NCI-H1105 (cell line): ENCODE results near the gene C9orf50.
A peak's percentile ranks its signal among the peaks of the same experiment; 100 is the strongest.
"Not testable (repeated sequence)": the region's sequence is repeated elsewhere in the genome, so short reads cannot be mapped to it uniquely, and the experiment has no call there.

Source experiments
- DNase-seq: peaks from one replicate; lab custom pipeline; 2025; lab: John Stamatoyannopoulos, UW

The C9orf50 gene

DNA sequence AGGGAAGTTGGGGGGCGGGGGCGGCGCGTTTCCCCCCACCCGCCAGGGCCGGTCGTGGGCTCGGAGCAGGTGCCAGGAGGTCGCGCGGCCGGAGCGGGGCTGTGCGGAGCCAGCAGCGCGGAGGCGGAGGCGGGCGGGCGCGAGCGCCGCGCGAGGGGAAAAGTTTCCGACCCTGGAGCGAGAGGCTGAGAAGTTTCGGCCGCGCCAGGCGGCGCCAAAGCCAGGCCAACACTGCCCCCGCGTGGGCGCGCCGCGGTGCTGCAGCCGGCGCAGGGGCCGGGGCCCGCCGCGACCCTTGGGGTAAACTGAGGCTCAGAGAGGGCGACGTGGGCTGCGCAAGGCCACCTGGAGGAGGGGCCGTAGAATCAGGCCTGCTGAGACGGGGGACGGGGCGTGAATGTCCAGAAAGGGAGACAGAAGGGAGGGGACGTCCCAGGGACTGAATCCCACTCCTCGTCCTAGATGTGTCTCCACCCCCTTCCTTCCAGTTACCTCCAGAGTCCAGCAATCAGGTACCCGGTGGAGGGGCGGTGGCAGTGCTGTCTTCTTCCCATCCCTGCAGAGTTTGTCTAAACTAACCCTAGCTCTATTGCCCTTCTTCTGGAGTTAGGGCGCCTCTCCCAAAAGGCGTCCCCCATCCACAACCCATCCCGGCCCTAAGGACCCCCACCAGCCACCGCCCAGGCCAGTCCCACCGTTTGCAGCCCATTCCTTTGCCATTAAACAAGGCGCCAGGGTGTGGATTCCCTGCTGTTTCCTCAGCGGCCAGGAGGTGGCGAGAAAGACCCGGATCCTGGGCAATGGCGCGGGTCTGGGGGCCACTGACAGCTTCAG, 10.2 kb downstream of the C9orf50 start:
- peak; percentile 43 for DNase-seq

DNA sequence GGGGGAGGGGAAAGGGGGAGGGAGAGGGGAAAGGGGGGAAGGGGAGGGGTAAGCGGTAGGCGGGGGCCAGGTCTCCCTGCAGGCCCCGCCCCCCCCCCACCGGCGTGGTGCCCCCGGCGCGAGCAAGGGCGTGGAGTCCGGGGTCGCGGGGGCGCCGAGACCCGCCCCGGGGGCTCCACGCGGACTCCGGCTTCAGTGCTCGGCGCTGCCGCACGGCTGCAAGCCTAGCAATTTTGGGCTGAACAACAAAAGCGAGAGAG, 10.8 kb downstream of the C9orf50 start:
- no peak for DNase-seq

DNA sequence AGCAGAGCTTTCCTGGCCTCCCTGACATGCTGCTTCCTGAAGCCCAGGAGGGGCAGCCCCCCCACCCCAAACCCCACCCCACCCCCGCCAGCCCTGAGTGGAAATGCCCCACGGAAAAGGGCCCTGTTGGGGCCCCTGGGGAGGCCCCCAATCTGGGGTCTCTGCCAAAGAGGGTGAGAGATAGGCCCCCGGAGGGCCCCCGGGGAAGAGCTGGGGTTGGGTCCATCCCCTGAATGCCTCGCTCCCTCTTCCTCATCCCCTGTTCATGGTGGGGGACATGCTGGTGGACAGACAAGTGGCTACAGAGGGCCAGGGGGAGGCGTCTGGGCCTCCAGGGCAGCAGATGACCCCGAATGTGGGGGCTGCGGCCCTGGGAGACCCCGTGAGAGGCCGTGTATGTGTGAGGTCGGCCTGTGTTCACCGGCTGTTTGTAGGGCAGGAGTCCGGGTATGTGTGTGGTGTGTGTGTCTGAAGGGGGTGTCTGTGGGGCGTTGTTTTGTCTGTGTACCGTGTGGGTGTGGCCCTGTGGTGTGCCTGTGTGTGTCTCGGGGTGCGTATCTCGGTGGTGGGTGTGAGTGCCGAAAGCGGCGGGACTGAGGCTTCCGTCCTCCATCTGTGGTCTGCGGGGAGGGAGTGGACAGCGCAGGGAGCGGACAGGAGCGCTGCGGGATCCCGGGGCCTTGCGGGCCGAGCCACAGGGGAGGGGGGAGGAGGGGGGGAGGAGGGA, 11.3 kb downstream of the C9orf50 start:
- no peak for DNase-seq

DNA sequence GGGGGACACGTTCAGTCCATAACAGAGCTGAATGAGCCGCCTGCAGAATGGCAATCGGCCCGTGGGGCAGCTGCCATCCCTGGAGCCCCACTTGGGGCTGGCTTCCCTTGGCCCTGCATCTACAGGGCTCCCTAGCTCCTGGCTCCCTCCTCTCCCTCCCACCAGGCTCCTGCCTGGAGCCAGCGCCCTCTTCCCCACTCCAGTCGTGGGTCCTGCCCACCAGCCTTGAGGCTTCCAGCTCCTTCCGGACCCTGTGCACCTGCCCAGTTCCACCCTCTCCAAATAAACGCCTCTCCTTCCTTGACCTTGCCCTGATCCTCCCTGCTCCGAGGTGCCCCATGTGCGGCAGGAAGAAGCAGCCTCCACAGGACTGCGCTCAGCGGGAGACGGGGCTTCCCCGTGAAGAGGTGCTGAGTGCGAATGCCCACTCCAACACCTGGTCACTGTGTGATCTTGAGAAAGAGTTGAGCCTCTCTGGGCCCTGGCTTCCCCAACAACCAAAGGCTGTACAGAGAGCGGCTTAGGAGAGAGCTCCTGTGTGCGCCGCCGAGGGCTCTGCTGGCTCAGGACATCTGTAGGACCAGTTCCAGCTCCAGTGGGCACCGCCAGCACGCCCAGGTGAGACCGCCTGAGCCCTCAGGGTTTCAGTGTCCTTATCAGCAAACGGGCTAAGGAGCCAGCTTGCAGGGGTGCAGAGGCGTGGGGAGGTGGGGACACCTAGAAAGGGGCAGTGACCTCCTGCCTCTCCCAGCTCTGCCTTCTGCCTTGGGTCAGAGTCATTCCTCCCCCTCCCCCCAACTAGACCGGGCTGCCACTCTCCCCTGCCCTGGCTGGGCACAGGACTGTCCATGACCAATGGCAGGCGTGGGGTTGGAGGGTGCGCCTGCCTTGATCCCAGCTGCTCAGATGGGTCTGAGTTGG, 12.1 kb downstream of the C9orf50 start:
- DNase-seq: no peak

DNA sequence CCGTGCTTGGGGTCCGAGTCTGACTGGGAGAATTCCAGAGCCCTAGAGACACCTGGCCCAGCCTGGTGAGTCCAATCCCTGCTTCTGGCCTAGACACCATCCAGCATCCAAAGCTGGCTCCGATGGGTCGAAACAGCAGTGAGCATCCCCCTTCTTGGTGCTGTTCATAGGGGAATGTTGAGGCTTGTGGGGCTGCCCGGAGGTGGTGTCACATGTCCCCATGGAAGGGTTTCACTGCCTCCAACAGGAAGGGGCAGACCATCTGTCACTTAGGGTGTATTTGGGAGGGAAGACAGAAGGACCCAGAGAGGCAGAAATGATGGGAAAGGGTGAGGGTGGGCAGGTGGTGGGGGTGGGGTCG, 13.9 kb downstream of the C9orf50 start:
- DNase-seq: no peak

DNA sequence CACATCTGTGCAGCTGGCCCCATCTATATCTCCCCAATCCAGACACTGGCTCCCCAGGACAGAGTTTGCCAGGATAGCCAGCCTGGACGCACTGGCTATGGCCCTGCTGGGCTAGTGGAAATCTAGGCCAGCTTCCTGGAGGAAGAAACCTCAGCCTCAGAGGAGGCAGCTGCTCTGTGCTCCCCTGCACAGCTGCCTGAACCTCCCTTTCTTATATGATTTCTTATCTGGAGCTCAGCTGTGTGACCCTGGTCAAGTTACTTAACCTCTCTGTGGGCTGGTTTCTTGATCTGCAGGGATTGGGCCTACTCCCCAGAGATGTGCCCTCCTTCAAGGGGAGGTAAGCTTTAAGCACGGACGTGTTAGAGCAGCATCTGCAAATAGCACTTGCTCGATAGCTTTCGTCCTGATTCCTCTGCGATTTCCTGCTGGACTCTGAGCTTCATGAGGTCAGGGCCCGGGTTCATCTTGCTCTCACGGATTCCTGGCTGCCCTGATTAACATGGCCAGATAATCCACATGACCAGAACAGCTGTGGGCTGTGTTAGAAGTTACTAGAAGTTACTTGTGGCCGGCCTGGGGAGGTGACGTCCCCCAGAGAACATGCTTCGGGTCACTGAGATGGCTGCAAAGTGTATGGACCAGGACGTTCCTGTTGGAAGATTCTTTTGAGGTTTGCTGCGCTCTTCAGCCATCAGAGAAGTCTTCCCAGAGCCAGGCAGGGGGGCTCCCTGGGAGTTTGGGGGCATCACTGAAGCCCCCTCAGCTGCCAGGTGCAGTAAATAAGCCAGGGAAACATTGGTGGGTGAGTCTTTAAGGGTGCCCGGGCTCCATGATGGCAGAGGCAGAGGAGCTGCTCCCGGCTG, 14.5 kb downstream of the C9orf50 start:
- no peak for DNase-seq

DNA sequence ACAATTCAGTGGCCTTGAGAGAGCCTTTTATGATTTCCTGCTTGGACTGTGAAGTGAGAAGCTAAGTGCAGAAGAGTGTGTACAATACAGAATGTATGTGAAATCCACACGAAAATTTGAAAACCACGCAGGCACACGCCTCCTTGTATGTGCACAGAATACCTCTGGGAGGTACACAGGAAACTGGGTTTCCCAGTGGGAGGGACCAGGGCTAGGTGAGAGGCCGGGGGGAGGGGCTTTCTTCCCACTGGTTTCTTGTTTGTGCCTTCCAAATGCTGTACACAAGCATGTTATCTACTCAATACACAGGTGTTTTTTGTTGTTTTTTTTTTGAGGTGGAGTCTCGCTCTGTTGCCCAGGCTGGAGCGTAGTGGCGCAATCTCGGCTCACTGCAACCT, 16.1 kb downstream of the C9orf50 start:
- no peak for DNase-seq

DNA sequence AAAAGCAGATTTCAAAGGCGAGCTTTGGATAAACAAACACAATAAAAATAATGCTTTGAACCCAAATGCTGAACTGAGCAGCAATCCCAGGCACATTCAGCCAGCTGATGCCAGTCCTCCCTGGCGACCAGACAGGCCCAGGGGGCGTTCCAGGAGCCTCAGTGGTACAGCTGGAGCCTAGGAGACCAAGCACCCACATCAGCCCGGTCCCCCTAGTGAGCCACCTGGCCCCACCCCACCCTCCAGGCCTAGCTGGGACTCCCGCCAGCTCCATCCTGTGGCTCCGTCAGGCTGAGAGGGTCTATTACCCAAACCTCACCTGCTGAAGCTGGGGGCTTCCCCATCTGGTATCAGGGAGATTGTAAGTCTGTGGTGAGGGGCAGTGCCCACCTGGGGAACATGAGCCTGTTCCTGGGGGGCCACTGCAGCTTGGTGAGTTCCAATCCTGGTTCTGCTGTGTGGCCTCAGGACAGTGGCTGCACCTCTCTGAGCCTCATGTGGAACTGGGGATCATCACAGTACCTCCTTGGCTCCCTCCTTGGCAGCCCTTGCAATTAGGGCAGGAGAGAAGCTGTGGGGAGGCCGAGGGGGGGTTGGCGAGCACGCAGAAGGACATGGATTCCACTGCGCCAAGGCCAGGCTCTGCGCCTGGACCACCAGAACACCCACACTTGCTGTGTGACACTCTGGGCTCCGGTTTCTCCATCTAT, 16.7 kb downstream of the C9orf50 start:
- no peak for DNase-seq

DNA sequence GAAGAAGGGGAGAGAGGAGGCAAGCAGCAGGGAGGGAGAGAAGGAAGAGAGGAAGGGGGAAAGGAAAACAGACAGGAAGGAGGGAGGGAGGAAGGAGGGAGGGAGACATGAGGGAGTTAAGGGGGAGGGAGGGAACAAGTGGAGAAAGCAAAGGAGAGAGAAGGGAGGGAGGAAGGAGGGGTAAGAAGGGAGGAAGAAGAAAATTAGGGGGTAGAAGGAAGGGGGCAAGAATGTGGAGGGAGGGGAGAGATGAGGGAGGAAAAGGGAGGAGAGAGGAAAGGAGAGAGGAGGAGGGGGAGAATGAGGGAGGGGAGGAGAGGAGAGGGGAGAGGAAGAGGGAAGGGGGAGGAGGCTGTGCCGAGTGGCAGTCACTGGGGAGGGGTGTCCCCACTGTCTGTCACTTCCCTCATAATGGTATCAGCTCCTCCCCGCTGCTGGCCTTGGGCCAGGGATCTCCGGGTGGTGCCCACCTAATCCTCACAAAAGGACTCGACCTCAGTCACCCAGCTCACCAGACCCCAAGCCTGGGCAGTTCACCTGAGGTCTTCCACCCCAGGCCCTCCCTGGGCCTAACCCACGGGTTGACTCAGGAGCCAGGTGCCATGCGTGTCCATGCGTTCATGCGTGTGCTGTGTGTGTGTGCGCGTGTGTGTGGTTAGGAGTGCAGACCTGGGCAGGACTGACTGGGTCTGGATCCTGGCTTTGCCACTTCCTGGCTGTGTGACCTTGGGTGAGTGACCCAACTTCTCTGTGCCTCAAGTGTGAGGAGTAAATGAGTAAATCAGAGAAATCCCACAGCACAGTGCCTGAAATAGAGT, 18.1 kb downstream of the C9orf50 start:
- no peak for DNase-seq

DNA sequence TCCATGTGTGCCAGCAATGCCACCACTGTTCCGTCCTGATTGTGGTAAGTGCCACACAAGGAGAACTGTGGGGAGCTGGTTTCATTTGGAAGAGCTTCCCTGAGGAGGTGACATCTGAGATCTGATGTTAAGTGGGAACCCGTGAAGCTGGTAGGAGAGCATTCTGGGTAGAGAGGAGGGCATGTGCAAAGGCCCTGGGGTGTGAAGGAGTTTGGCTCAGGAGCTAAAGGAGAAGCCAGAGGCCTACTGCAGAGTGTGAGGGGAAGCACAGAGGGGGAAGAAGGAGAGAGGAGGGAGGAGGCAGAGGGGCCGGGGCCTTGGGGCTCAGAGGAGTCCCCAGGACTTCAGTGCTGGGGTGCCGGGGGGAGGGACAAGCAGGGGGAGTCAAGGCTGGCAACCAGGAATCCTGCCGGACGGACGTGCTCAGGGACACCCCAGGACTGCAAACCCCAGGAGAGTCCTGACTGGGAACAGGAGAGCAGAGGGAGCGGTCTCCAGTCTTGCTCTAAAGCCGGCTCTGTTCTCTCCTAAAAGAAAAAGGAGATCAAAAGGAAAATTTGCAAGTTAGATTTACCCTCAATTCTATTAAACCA, 19.7 kb downstream of the C9orf50 start:
- no peak for DNase-seq

DNA sequence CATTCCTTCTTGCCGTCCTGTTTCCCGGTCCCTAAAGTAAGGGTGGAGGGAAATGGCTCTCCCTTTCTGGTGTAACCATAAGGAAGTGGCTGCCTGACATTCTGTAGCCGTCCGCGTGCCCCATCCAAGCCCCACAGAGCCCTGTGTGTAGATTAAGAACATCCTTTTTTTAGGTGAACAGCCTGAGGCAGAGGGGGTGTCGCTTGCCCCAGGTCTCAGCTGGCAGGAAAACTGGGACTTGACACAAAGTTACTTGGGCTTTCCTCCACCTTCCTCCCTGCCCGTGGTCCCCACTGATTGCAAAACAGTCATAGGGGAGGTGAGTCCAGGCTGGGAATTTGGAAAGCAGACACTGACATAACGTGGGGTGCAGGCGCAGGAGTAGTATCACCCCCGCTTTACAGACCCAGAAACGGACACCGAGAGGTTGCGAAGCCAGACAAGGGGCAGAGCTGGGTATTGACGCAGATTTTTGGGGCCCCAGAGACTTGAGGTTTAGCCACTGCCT, 22.8 kb downstream of the C9orf50 start:
- no peak for DNase-seq

DNA sequence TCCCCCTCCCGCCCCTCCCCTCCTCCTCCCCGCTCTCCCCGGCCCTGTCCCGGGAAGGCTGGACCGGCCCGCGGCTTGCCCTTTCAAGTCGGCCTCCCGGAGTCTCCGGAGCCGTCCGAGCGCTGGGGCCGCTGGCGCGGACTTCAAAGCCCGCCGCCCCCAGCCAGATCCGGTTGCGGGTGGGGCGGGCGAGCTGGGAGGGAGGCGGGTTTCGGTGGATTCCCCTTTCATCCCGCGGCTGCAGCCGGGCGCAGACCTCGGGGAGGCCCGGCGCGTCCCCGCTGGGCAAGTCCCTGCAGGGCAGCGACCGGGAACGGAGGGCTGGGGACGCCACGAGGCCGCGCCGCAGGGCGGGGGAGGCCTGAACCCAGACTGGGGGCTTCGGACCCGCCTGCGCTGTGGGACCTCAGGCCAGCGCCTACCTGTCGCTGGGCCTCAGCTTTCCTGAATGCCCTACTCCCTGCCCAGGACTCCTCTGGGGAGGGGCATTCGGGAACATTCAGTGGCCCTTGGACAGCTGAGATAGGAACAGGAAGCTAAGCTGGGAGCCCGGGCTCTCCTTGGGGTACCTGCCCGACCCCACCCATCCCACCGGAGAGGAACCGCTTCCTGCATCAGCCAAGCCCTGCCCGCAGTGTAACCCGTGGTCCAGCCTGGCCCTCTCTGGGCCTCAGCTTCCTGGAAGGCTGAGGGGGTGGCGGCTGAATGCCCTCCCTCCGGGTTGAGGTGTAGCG, 23.4 kb downstream of the C9orf50 start:
- no peak for DNase-seq

DNA sequence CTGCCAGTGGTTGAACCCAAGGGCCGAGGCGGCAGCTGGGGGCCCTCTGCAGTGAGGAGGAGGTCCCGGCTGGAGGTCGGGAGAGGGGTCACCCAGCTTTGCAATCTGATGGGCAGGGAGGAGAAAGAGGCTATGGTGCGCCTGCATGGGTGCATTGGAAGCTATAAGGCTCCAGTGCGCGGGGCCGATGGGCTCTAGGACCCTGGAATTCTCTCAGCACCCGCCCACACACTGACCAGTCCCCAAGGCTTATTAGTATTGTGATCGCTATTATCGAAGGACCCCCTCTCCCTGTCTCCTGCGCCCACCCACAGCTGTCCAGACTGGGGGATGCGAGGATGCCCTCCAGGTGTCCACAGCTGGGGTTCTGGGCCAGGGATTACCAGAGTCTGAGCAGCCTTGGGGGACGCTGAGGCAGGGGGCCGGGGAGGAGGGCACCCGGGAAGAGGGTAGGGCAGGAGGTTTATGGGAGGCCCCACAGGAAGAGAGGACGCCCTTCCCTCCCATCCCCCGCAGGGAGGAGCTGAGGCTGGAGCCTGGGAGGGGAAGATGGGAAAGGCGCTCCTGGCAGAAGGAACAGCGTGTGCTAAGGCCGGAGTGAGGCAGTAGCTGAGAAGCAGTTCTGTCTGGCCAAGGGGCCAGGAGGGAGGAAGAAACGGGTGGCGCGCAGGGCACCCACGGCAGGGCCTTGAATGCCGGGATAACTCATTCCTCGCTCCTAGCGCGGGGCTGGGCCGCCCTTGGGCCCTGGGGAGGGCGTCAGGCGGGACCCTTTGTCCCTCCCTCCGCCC, 24.2 kb downstream of the C9orf50 start:
- no peak for DNase-seq

DNA sequence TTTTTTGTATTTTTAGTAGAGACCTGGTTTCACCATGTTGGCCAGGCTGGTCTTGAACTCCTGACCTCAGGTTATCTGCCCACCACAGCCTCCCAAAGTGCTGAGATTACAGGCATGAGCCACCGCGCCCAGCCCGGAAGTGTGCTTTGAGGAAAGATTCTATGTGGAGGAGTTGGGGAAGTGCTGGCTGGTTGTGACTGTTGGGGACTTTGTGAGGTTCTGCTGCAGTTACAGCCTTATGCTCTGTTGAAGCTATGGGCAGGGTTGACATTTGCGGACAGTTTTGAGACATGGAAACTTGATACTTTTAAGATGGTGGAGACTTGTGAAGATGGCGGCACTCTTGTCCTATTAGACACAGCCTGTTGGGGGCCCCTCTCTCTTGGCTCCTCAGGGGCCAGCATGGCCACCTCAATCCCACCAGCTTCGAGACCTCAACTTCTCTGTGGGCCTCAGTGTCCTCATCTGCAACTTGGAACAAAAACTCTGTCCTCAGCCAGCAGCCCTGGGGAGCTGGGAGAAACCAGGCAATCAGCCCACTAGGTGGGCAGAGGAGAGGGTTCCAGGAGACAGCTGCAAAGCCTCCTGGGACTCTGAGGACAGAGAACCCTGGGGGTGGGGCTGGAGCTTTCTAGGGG, 24.9 kb downstream of the C9orf50 start:
- DNase-seq: no peak

DNA sequence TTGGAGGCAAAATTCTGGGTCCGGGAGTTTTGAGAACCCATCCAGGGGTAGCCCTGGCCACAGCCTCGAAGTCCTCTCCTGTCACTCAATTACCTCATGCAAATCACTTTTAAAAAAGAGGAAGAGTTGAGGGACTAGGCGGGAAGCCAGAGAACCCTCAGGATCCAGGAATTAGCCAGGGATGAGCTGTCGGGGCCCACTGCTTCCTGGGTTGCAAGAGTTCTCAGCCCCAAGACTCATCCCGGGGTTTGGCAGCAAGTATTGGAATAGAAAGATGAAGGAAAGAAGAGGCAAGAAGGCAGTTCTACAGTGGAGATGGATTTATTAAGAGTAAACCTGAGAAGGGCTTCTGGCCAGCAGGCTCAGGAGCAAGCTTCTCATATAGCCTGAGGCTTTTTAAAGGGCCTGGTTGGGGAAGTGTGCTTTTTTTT, 25.6 kb downstream of the C9orf50 start:
- no peak for DNase-seq

DNA sequence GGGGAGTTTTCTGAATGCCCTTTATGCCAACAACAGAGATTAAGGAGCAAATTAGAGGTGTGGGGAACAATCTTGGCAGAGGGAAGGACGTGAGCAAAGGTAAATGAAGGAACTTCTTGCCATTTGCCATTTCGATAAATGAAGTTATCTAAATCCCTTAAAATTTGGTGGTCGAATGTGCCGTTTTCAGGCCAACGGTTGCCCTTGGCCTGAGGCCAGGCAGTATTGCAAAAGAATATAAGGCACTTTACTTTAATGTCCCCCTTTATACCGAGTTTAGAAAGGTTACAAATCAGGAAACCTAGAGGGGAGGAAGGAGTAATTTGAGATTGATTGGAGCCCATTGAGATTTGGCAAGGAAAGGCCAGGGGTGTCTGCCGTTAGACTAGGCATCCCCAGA, 26.3 kb downstream of the C9orf50 start:
- DNase-seq: no peak

DNA sequence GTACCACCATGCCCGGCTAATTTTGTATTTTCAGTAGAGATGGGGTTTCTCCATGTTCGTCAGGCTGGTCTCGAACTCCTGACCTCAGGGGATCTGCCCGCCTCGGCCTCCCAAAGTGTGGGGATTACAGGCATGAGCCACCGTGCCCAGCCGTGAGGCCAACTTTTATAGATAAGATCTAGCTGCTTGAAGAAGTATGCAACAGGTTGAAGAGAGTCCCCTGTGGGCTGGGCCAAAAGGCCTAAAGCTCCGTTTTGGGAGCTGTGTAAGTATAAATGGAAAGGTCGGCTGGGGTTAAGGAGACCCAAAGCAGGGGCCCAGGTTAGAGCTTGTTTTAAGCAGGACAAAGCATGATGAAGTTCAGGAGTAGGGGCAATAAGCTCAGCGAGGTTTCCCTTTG, 28.1 kb downstream of the C9orf50 start:
- not testable (repeated sequence) for DNase-seq

DNA sequence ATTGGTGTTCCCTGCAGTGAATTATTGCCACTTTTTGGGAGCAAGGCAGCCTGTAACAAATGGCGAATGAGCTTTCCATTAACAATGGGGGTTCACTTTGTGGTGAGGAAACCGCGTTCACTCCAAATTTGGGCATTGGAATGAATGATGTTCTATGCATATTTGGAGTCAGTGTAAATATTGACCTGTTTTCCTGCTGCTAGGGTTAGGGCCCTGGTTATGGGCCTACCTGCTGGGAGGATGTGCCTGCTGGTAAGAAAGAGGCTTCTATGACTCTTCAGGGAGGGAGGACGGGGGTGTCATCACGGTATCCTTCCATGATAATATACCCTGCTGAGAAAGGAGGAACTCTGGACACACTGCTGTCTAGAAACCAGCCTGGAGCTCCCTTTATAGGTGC, 29.0 kb downstream of the C9orf50 start:
- no peak for DNase-seq
